NB4 (cell line): ENCODE results near the gene USP24.

ENCODE experiments used
- DNase-seq: peaks from one replicate; pipeline ENCODE4 v3.0.0; 2010; ENCODE audit warnings: low read depth
- H3K4me3 ChIP-seq: one replicate; pipeline ENCODE4 v1.5.1; 2011; ENCODE audit warnings: mild to moderate bottlenecking, low read depth, low read length, moderate library complexity
- MYC ChIP-seq: IDR thresholded peaks from 2 replicates; pipeline ENCODE4 v1.6.1; 2011; ENCODE audit warnings: low read depth, low read length
- POLR2A ChIP-seq: IDR thresholded peaks from 2 replicates; pipeline ENCODE4 v1.6.1; 2011; ENCODE audit warnings: mild to moderate bottlenecking; ENCODE audit not compliant: insufficient read length; ENCODE audit errors: extremely low read depth
- TF ChIP-seq, protein P1 (sequence below): IDR thresholded peaks from 2 replicates; pipeline ENCODE4 v1.6.1; 2011; ENCODE audit warnings: low read depth, low read length
- TF ChIP-seq, protein P2 (sequence below): IDR thresholded peaks from one replicate; pipeline ENCODE4 v1.5.1; 2012; ENCODE audit warnings: low read depth, low read length

Gene USP24

DNA sequence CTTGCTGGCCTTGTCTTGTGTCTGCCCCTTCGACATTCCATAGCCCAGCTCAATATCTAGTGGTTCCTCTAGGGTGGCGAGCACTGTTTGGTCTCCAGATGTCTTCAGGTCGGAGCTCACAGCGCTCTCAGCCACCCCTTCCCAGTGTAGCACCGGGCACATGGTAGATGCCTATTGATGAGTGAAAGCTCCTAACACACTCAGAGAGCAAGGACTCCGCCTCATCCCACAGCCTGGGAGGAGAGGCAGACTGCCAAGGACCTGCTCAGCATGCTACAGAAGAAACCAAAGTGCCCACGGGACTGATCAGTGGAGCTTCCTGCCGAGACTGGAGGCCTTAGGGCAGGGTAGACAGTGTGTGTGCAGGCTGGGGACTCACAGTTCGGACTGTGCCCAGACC lies 164.9 kb downstream of the USP24 start:
- H3K4me3 ChIP-seq: no peak overlapping the region
- no peak for TF ChIP-seq MYC
- TF ChIP-seq, protein P1, sequence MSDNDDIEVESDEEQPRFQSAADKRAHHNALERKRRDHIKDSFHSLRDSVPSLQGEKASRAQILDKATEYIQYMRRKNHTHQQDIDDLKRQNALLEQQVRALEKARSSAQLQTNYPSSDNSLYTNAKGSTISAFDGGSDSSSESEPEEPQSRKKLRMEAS: no peak
- TF ChIP-seq, protein P2, sequence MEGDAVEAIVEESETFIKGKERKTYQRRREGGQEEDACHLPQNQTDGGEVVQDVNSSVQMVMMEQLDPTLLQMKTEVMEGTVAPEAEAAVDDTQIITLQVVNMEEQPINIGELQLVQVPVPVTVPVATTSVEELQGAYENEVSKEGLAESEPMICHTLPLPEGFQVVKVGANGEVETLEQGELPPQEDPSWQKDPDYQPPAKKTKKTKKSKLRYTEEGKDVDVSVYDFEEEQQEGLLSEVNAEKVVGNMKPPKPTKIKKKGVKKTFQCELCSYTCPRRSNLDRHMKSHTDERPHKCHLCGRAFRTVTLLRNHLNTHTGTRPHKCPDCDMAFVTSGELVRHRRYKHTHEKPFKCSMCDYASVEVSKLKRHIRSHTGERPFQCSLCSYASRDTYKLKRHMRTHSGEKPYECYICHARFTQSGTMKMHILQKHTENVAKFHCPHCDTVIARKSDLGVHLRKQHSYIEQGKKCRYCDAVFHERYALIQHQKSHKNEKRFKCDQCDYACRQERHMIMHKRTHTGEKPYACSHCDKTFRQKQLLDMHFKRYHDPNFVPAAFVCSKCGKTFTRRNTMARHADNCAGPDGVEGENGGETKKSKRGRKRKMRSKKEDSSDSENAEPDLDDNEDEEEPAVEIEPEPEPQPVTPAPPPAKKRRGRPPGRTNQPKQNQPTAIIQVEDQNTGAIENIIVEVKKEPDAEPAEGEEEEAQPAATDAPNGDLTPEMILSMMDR: no peak
- no peak for TF ChIP-seq POLR2A
- no peak for DNase-seq

DNA sequence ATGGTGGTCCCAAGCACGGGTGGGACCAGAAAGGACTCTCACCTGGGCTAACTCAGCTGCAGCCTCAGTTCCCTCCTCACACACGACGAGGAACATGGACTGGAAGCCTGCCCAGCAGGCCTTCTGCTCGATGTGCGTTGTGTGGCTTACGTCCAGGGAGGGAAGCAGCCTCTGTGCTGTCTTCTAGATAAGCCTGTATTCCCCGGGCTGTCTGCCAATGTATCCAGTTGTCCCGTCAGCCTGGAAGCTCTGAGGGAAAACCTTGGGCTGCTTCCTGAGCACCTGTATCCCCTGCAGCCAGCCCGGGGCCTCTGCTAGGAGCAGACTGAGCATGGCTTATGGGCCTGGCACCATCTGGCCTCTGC lies 165.3 kb downstream of the USP24 start:
- DNase-seq: no peak
- no peak overlapping the region for H3K4me3 ChIP-seq
- TF ChIP-seq POLR2A (no peak), MYC (no peak)
- TF ChIP-seq, protein P2: no peak
- TF ChIP-seq, protein P1: no peak

DNA sequence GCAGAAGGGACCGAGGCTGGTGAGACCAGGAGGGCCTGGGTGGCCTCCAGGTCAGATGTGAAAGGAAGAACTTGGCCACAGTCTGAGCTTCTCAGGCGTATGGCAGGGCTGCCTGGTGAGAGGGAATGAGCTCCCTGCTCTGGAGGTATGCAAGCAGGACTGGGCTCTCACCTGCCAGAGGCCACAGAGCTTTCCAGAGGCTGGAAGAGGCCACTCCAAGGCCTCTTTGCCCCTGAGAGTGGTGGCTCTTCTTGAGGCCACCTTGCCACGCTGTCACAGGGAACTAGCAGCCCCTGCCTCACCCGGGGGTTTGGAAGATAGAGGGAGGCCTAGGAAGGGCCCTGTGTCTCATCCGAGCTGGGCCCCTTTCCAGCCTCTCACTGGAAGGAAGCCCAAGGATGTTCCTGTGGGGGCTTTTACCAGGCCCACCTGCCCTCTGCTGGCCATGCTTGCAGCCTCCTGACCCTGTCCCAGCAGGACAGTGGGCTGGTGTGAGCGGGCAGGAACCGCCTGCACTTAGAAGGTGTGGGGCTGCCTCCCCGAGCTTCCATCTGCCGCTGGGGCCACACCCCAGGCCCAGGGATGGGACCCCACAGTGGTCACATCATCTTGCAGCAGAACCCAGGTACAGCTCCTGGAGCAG lies 165.8 kb downstream of the USP24 start:
- TF ChIP-seq, protein P2: no peak
- no peak for TF ChIP-seq MYC
- TF ChIP-seq POLR2A: no peak
- TF ChIP-seq, protein P1: no peak
- no peak for DNase-seq
- no peak overlapping the region for H3K4me3 ChIP-seq

DNA sequence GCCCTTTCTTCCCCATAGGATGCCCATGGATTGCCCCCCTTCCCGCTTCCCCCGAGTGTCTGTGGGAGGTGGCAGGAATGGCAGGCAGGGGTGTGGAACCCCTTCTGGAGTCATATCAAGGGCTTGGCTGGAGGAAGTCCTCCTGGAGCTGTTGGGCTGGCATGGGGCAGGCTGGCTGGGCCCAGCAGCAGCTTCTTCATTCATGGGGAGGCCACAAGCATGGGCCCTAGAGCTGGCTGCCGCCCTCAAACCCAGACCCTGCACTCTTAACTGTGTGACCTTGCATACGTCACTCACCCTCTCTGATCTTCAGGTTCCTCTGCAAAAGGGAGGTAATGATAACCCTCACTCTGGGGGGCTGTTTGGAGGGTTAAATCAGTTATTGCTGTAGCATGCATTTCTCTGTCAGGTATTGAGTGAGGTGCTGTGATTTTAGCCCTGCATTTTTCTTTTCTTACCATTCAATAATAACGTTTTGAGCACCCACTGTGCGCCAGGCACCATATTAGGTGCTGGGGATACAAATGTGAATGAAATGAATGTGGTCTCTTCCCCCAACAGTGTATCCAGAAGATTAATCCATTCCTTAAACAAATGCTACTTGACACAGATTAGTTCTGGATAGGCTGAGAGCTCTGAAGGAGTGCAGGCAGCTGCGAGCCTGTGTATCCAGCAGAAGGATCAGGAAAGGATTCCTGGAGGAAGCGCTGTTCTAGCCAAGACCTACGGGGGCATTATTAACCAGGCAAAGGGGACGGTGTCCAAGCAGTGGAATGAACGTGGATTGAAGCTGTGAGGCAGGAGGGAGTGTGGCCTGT lies 166.5 kb downstream of the USP24 start:
- DNase-seq: no peak
- no peak overlapping the region for H3K4me3 ChIP-seq
- TF ChIP-seq POLR2A (no peak), MYC (no peak)
- TF ChIP-seq, protein P1: no peak
- TF ChIP-seq, protein P2: no peak

DNA sequence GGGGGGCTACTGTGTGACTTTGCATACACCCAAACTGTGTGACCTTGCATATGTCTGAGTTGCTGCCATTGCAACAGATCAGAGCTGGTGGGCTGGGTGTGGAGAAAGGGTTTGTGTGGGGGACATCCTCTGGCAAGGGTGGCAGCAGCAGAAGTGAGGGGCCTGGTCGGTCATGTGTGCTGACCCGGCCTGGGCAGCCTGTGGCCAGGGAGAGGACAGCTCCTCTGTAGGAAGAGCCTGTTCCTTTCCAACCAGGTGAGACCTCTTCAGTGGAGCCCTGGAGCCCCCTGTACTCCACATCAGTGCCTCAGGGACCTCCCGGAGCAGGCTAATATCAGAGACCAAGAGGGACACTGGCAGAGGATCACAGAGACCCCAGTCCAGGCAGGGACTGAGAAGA lies 167.6 kb downstream of the USP24 start:
- TF ChIP-seq, protein P2: no peak
- H3K4me3 ChIP-seq: no peak overlapping the region
- DNase-seq: no peak
